Endothelial cell (in vitro differentiated cells): ENCODE results near the gene STRADA. TPM values are rescaled to one million over a fixed set of nuclear protein-coding genes. Genes with fewer than 3 reads are reported as not detected.

ENCODE experiments used
- DNase-seq: peaks from one replicate; pipeline ENCODE4 v3.0.0; 2021; ENCODE audit warnings: low spot score
- H3K27ac Mint-ChIP-seq: one replicate; pipeline ENCODE4 v1.8.0; 2021; ENCODE audit warnings: mixed read lengths, inconsistent platforms; ENCODE audit not compliant: unreplicated experiment
- H3K27me3 Mint-ChIP-seq: one replicate; pipeline ENCODE4 v1.8.0; 2021; ENCODE audit warnings: mild to moderate bottlenecking, moderate library complexity, mixed read lengths, inconsistent platforms; ENCODE audit not compliant: unreplicated experiment
- H3K36me3 Mint-ChIP-seq: one replicate; pipeline ENCODE4 v1.8.0; 2021; ENCODE audit warnings: mild to moderate bottlenecking, low read depth, mixed read lengths, inconsistent platforms; ENCODE audit not compliant: unreplicated experiment
- H3K4me1 Mint-ChIP-seq: one replicate; pipeline ENCODE4 v1.8.0; 2021; ENCODE audit warnings: mild to moderate bottlenecking, mixed read lengths, inconsistent platforms; ENCODE audit not compliant: unreplicated experiment
- H3K4me3 Mint-ChIP-seq: one replicate; pipeline ENCODE4 v1.8.0; 2021; ENCODE audit warnings: mild to moderate bottlenecking, mixed read lengths, inconsistent platforms; ENCODE audit not compliant: unreplicated experiment
- H3K9me3 Mint-ChIP-seq: one replicate; pipeline ENCODE4 v1.8.0; 2021; ENCODE audit warnings: mixed read lengths, inconsistent platforms; ENCODE audit not compliant: unreplicated experiment
- total RNA-seq: library from RNA; stranded (reverse); fragmentation: NEBNext Ultra II Directional; extraction: Animal tissue kit (Norgen Biotek cat#: 25700); gene quantifications from one replicate; pipeline ENCODE4 v1.2.1, GENCODE V29; 2021; ENCODE audit not compliant: unreplicated experiment
- TF ChIP-seq, protein P1 (sequence below): fragments of 200-600 bp; sonication (generic); IDR thresholded peaks from one replicate; pipeline ENCODE4 v1.5.0; 2021; ENCODE audit warnings: antibody characterized with exemption; ENCODE audit not compliant: unreplicated experiment

Gene STRADA
- total RNA-seq, 1 donor from 2014 or later: 51.8 TPM

DNA sequence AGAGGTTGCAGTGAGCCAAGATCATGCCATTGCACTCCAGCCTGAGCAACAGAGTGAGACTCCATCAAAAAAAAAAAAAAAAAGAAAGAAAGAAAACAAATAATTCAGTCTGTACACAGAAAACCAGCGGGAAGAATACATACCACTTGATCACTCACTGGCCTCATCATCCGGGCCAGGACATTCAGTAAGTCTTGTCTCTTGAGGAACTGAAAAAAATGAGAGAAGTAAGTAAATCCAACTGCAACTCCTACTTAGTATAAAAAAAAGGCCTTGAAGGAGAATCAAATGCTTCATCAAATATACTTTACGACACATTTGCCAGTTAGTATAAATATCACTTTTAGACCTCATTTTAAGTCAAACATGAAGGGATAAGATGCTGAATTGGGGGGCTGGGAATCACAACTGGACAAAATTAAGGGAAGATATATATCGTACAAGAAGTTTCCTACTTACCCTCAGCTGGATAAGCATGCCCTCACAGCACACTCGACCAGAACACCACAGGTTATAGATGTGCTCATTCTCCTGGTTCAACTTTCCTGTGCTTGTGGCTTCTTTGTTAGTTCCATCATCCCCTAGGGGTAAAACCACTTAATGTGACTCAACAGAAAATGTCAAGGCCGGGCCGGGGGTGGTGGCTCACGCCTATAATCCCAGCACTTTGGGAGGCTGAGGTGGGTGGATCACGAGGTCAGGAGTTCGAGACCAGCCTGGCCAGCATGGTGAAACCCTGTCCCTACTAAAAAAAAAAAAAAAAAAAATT is 19.4 kb upstream of the STRADA start:
- no peak for DNase-seq
- Mint-ChIP-seq H3K27ac (no peak overlapping the region), H3K36me3 (peaks cover 30% of the 10 kb centered on the region), H3K4me3 (no peak overlapping the region), H3K4me1 (peaks cover 4% of the 10 kb centered on the region), H3K9me3 (no peaks in the 10 kb centered on the region), H3K27me3 (no peaks in the 10 kb centered on the region)
- TF ChIP-seq, protein P1, sequence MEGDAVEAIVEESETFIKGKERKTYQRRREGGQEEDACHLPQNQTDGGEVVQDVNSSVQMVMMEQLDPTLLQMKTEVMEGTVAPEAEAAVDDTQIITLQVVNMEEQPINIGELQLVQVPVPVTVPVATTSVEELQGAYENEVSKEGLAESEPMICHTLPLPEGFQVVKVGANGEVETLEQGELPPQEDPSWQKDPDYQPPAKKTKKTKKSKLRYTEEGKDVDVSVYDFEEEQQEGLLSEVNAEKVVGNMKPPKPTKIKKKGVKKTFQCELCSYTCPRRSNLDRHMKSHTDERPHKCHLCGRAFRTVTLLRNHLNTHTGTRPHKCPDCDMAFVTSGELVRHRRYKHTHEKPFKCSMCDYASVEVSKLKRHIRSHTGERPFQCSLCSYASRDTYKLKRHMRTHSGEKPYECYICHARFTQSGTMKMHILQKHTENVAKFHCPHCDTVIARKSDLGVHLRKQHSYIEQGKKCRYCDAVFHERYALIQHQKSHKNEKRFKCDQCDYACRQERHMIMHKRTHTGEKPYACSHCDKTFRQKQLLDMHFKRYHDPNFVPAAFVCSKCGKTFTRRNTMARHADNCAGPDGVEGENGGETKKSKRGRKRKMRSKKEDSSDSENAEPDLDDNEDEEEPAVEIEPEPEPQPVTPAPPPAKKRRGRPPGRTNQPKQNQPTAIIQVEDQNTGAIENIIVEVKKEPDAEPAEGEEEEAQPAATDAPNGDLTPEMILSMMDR: no peak

DNA sequence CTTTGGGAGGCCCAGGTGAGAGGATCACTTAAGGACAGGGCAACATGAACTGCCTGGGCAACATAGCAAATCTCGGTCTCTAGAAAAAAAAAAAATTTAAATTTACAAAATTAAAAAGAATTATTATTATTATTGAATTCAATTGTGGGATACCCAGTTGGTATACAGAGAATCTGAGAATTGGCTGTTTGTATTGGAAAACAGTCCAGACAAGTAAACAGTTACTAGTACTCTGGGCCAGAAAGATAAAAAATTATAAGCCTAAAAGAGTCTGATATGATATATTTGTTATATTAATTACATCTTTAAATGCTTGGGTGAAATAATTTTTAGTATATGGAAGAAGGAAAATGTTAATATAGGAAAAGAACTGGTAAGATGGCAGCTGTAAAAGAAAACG is 16.8 kb upstream of the STRADA start:
- Mint-ChIP-seq H3K27me3 (no peaks in the 10 kb centered on the region), H3K4me3 (no peak overlapping the region), H3K4me1 (peaks cover 4% of the 10 kb centered on the region), H3K27ac (no peak overlapping the region), H3K36me3 (peaks cover 22% of the 10 kb centered on the region), H3K9me3 (no peaks in the 10 kb centered on the region)
- DNase-seq: no peak
- TF ChIP-seq, protein P1: no peak

DNA sequence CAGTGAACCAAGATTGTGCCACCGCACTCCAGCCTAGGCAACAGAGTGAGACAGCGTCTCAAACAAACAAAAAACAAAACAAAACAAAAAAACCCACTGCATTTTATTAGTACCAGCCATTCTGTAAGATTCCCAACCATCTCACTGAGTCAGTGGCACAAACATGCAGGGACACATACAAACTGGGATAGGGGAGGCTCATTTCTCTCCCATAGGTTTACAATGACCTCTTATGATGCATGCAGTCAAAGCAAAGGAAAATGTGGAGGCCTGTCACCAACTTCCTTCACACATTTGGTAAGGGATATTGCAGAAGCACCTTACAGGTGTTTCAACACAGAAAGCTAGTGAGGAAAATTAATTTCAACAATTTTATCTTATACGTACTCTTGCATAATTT is 12.4 kb upstream of the STRADA start:
- no peak overlapping the region for H3K4me3 Mint-ChIP-seq
- no peak overlapping the region for H3K27ac Mint-ChIP-seq
- no peak for DNase-seq
- no peaks in the 10 kb centered on the region for H3K4me1 Mint-ChIP-seq
- TF ChIP-seq, protein P1: no peak
- peaks cover 20% of the 10 kb centered on the region for H3K36me3 Mint-ChIP-seq
- H3K27me3 Mint-ChIP-seq: no peaks in the 10 kb centered on the region
- no peaks in the 10 kb centered on the region for H3K9me3 Mint-ChIP-seq

DNA sequence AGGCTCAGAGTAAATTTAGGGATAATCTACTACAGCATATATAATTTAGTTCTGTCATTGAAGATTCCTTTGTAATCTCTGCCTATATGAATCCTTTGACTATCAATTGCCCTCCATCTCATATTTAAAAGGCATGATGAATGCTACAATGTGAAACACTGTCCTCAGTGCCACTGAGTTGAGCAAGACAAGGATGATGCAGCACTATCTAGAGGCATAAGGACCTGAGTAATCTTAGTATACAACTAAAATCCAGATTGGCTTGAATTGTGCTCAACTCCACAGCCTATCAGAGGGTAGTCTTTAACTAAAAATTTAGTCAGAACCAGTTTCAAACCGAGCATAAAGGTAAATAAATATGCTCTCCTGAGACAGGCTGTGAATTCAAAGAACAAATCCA is 11.6 kb upstream of the STRADA start:
- no peaks in the 10 kb centered on the region for H3K4me1 Mint-ChIP-seq
- H3K27me3 Mint-ChIP-seq: no peaks in the 10 kb centered on the region
- no peak overlapping the region for H3K4me3 Mint-ChIP-seq
- TF ChIP-seq, protein P1: no peak
- DNase-seq: no peak
- no peaks in the 10 kb centered on the region for H3K9me3 Mint-ChIP-seq
- H3K36me3 Mint-ChIP-seq: peaks cover 20% of the 10 kb centered on the region
- H3K27ac Mint-ChIP-seq: no peak overlapping the region

DNA sequence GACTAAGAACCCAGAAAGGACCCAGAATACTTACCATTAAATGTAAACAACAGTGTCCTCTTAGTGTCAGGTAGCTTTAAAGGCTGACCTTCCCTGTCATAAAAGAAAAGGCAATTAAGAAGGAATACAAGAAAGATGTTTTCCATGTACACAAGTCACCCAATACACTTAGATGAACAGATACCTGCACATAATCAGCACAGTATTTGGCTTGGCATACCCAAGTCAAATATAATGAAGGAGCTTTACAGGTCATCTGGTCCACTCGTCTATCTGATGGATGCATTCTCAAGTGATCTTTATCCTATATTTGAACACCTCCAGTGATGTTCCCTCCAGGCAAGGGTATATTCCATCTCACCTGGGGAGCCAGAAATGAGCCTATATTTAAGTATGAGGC is 11.1 kb upstream of the STRADA start:
- Mint-ChIP-seq H3K27me3 (peaks cover 1% of the 10 kb centered on the region), H3K27ac (no peak overlapping the region), H3K36me3 (peaks cover 20% of the 10 kb centered on the region), H3K4me1 (no peaks in the 10 kb centered on the region), H3K4me3 (no peak overlapping the region), H3K9me3 (no peaks in the 10 kb centered on the region)
- TF ChIP-seq, protein P1: no peak
- DNase-seq: no peak
